Measurements from ENCODE around the gene EPB41.

GRCh38 chr1:28934676-28935075 is 20.3 kb downstream of the EPB41 start:
- TF ChIP-seq CTCF (IDR thresholded peaks at IDR 0.05; ENCODE audit: low read depth, low read length), result no peak
- no peak for TF ChIP-seq EZH2phosphoT487 (IDR thresholded peaks at IDR 0.05; ENCODE audit: low read depth)
